ENCODE measurements around the gene TMEM221.
"Not testable (repeated sequence)": the region's sequence is repeated elsewhere in the genome, so short reads cannot be mapped to it uniquely, and the experiment has no call there.

Gene TMEM221

DNA sequence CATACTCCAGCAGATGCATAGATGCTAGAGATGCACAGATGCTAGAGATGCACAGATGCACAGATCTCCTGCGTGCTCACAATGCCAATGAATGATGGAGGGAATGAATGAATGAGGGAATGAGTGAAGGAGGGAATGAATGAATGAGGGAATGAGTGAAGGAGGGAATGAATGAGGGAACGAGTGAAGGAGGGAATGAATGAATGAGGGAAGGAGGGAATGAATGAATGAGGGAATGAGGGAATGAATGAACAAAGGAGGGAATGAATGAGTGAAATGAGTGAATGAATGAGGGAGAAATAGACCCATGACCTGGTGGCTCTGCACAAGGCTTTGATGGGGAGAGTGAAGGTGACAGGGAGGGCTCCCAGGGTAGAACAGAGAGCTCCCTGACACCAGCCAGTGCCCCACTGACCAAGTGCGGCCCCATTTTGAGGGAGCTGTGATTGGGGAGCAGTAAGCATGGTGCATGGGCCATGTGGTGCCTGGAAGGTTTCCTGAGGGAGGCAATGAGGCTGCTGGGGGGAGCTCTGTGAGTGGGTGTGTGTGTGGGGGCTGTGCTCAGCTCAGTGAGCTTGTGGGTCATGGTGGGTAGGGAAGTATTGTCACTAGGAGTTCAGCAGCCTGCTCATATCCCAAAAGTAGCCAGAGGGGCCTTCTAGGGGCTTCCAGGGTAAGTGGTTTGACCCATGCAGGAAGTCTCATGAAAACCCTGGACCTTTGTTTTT is 34.6 kb upstream of the TMEM221 start:
- Mint-ChIP-seq H3K27ac (no peak overlapping the region), H3K4me3 (no peak overlapping the region), H3K27me3 (no peaks in the 10 kb centered on the region), H3K36me3 (ENCODE audit: low read depth) (no peaks in the 10 kb centered on the region), H3K9me3 (no peaks in the 10 kb centered on the region), H3K4me1 (ENCODE audit: low read depth) (peaks cover 8% of the 10 kb centered on the region)
- DNase-seq, result no peak

DNA sequence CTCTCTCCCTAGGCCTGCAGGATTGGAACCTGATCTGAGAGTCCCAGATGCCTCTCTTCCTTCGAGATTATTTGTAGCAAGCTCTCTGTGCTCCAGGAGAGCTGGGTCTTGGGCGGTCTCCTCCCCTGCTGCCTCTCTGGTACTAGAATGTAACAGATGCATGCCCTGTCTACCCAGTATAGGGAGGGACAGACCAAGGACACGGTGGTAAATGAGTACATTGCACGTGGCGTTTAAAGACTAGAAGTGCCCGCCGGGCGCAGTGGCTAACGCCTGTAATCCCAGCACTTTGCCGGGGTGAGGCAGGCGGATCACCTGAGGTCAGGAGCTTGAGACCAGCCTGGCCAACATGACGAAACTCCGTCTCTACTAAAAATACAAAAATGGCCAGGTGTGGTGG is 33.5 kb upstream of the TMEM221 start:
- H3K4me1 Mint-ChIP-seq (ENCODE audit: low read depth), result no peaks in the 10 kb centered on the region
- DNase-seq, result no peak
- H3K27ac Mint-ChIP-seq, result no peak overlapping the region
- H3K9me3 Mint-ChIP-seq, result no peaks in the 10 kb centered on the region
- H3K27me3 Mint-ChIP-seq, result no peaks in the 10 kb centered on the region
- no peak overlapping the region for H3K4me3 Mint-ChIP-seq
- H3K36me3 Mint-ChIP-seq (ENCODE audit: low read depth), result no peaks in the 10 kb centered on the region

DNA sequence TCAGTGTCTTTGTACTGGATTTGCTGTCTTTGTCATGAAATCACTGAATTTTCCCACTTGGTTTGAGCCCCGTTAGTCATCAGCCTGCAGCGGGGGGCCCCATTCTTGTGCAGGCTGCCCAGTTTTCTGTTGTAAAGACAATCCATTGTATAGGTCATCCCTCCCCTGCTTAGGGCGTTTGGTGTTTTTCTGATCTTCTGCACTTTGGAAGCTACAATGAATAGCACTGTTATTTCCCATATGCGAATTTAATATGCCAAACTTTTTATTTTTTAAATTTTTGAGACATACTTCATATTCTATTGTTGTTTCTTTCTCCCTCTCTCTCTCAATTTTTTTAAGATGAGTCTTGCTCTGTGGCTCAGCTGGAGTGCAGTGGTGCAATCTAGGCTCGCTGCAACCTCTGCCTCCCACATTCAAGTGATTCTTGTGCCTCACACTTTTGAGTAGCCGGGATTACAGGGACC is 30.9 kb upstream of the TMEM221 start:
- no peak for DNase-seq
- H3K4me3 Mint-ChIP-seq, result no peak overlapping the region
- H3K9me3 Mint-ChIP-seq, result no peaks in the 10 kb centered on the region
- H3K27me3 Mint-ChIP-seq, result no peaks in the 10 kb centered on the region
- no peak overlapping the region for H3K27ac Mint-ChIP-seq
- H3K4me1 Mint-ChIP-seq (ENCODE audit: low read depth), result no peaks in the 10 kb centered on the region
- H3K36me3 Mint-ChIP-seq (ENCODE audit: low read depth), result no peaks in the 10 kb centered on the region

DNA sequence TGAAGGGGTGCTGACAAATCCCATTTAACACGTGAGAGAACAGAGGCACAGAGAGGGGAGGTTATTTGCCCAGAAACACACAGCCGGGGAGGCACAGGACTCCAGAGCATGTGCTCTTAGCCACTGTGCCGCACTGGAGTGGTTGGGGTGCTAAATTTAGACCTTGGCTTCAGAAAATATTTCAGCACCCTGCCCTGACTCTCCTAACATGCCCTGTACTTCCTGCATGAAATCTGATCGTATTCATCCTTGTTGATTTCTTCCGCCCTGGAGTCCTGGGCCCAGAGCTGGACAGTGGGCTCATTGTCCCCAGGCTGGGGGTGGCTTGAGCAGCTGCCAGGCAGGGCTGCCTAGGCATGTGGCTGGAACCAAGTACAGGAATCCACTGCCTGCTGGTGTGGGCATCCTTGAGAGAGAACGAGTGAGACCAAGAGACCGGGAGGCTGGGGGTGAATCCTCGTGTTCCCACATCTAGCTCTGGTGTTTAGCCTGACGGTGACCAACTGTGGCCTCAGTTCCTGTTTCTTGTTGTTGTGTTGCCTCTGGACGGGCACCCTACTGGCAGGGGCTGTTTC is 27.2 kb upstream of the TMEM221 start:
- H3K27me3 Mint-ChIP-seq, result no peaks in the 10 kb centered on the region
- H3K4me1 Mint-ChIP-seq (ENCODE audit: low read depth), result peaks cover 15% of the 10 kb centered on the region
- no peaks in the 10 kb centered on the region for H3K36me3 Mint-ChIP-seq (ENCODE audit: low read depth)
- no peak for DNase-seq
- H3K27ac Mint-ChIP-seq, result no peak overlapping the region
- no peaks in the 10 kb centered on the region for H3K9me3 Mint-ChIP-seq
- H3K4me3 Mint-ChIP-seq, result no peak overlapping the region

DNA sequence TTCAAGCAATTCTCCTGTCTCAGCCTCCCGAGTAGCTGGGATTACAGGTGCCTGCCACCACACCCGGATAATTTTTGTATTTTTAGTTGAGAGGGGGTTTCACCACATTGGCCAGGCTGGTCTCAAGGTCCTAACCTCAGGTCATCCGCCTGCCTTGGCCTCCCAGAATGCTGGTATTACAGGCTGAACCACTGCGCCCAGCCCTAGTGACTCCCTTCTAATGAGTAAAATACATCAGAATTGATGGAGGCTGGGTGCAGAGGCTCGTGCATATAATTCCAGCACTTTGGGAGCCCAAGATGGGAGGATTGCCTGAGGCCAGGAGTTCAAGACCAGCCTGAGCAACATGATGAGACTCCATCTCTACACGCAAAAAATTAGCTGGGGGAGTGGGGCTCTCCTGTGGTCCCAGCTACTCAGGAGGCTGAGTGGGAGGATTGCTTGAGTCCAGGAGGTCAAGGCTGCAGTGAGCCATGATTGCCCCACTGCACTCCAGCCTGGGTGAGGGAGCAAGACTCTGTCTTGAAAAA is 26.6 kb upstream of the TMEM221 start:
- H3K36me3 Mint-ChIP-seq (ENCODE audit: low read depth); H3K4me3 Mint-ChIP-seq; DNase-seq; H3K27me3 Mint-ChIP-seq; H3K9me3 Mint-ChIP-seq; H3K27ac Mint-ChIP-seq: not testable (repeated sequence)
- H3K4me1 Mint-ChIP-seq (ENCODE audit: low read depth), result peaks cover 15% of the 10 kb centered on the region

DNA sequence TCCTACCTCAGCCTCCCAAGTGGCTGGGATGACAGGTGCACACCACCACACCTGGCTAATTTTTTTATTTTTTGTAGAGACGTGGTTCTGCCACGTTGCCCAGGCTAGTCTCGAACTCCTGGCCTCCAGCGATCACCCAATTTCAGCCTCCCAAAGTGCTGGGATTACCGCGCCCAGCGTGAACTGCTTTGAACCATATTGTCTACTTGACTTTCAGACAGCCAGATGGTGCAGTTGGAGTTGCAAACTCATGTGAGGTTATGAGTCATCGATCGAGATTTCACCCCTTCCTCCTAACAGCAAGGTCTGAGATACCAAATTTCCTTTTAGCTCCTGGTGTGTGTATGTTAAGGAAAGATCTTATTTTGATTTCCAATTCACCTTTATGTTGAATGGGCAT is 24.6 kb upstream of the TMEM221 start:
- no peak for DNase-seq
- Mint-ChIP-seq H3K4me1 (ENCODE audit: low read depth) (peaks cover 28% of the 10 kb centered on the region), H3K27me3 (no peaks in the 10 kb centered on the region), H3K9me3 (no peaks in the 10 kb centered on the region), H3K27ac (peak overlapping the region; percentile 36), H3K4me3 (no peak overlapping the region), H3K36me3 (ENCODE audit: low read depth) (no peaks in the 10 kb centered on the region)

DNA sequence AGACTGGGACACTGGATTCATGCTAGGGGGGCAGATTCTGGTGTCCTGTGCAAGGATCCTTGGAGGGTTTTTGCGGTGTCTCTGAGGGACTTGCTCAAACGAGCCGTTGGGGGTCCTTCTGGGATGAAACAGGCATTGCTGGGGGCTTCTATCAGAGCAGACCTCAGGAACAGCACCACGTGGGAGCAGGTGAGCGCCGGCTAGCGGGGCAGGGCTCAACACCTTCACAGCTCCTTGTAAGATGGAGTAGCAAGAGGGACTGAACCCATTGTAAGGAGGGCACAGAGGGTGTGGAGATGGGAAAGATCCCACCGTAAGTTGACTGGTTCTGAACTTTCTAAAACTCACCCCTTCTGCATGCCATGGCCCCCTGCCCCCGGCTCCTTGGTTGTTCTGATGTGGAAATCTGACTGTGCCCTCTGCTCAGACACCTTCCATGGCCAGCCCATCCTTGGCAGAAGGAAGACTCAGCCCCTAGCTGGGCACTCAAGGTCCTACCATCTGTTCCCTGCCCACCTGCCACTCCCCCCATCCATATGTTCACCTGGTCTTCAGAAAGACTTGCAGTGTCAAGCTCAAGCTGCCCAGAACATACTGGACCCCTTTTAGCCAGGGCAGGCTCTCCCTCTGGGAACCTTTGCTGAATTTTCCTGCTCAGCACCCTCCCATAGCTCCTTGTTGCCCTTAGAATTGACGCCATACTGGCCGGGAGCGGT is 23.1 kb upstream of the TMEM221 start:
- Mint-ChIP-seq H3K27ac (no peak overlapping the region), H3K27me3 (no peaks in the 10 kb centered on the region), H3K4me3 (peak overlapping the region; percentile 80), H3K4me1 (ENCODE audit: low read depth) (peaks cover 28% of the 10 kb centered on the region), H3K36me3 (ENCODE audit: low read depth) (no peaks in the 10 kb centered on the region), H3K9me3 (no peaks in the 10 kb centered on the region)
- no peak for DNase-seq

DNA sequence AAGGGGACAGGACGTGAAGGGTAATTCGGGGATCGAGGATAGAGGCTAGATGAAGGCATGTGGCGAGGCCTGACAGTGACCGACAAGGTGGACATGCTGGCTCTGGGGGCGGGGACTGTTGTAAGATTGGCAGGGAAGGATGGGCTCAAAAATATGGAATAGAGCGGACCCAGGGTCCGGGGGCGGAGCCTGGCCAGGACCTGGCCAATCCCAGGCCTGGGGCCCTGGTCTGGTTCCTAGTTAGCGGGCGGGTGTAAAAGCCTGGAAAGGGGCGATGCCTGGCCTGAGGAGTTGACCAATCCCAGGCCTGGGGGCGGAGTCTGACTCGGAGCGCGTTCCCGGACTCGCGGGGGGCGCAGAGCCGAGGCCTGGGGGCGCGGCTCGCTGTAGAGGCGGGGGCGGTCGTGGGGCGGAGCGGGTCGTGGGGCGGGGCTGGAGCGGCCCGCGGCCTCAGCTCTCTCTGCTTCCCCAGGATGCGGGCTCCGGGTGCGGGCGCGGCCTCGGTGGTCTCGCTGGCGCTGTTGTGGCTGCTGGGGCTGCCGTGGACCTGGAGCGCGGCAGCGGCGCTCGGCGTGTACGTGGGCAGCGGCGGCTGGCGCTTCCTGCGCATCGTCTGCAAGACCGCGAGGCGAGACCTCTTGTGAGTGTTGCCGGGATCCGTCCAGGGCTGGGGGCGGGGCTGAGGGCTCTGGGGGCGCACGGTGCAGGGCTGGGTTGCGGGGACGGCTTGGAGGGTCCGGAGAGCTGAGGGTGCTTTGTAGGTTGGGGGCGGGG is 21.8 kb upstream of the TMEM221 start, which contains the start of gene SLC27A1:
Gene SLC27A1 (plus strand): TSS at position 457 of the 774 bp plus-strand sequence. CDS start 17 bp downstream, at position 474.
- Mint-ChIP-seq H3K4me1 (ENCODE audit: low read depth) (peaks cover 32% of the 10 kb centered on the region), H3K4me3 (peak within 1 kb of the TSS; percentile 80)

DNA sequence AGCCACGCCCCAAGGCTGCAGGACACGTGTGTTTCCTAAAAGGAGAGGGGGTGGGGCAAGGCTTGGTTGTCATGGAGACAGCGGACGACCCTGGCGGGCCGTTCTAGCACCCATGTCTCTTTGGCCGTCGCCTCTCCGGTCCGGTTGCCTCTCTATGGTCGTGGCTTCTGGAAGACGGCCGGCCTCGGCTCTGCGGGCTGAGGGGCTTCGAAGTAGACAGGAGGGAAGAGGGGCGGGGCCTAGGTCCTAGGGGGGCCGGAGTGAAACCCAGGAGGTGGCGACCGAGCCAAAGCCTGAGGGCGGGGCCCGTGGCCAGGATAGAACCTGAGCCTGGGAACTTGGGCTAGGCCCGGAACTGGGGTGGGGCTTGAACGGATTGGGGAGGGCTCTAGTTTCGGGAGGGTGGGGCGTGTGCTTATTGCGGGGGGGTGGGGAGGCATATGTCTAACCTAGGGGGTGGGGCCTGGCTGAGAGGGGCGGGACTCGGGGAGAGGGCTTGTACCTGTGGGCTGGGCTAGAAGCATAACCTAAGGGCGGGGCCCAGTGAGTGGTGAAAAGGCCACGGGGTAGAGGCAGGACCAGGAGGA is 21.1 kb upstream of the TMEM221 start:
- Mint-ChIP-seq H3K4me3 (peak overlapping the region; percentile 80), H3K27ac (peak overlapping the region; percentile 92)

More for the DNA sequence above, 21.8 kb upstream of the TMEM221 start, which contains the start of gene SLC27A1:
- no peaks in the 10 kb centered on the region for H3K9me3 Mint-ChIP-seq
- no peaks in the 10 kb centered on the region for H3K36me3 Mint-ChIP-seq (ENCODE audit: low read depth)
- no peaks in the 10 kb centered on the region for H3K27me3 Mint-ChIP-seq
- peak within 1 kb of the TSS; percentile 92 for H3K27ac Mint-ChIP-seq
- peak; percentile 92 for DNase-seq

DNA sequence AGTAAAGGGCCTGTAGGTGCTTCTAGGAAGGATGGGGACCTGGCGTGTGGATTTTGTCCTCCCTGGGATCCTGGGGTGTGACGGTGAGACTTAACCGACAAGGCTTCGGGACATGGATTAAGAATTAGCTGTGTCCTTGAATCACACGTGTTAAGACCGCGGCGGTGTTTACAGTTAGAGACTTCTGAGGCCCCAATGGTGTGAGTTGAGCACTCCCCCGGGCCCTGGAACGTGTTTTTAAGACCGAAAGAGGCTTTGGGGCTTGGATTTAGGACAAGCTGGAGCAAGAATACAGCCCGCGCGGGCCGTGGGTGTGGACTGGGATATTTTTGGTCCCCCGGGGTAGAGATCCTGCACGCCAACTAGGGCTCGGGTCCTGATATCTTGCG is 20.6 kb upstream of the TMEM221 start:
- peaks cover 32% of the 10 kb centered on the region for H3K4me1 Mint-ChIP-seq (ENCODE audit: low read depth)
- H3K4me3 Mint-ChIP-seq, result peak overlapping the region; percentile 80
- peak overlapping the region; percentile 92 for H3K27ac Mint-ChIP-seq
- no peaks in the 10 kb centered on the region for H3K9me3 Mint-ChIP-seq
- H3K27me3 Mint-ChIP-seq, result no peaks in the 10 kb centered on the region
- DNase-seq, result peak; percentile 56
- H3K36me3 Mint-ChIP-seq (ENCODE audit: low read depth), result no peaks in the 10 kb centered on the region

More for the DNA sequence above, 21.1 kb upstream of the TMEM221 start:
- DNase-seq, result peak; percentile 90
- no peaks in the 10 kb centered on the region for H3K36me3 Mint-ChIP-seq (ENCODE audit: low read depth)
- peaks cover 32% of the 10 kb centered on the region for H3K4me1 Mint-ChIP-seq (ENCODE audit: low read depth)
- H3K27me3 Mint-ChIP-seq, result no peaks in the 10 kb centered on the region
- no peaks in the 10 kb centered on the region for H3K9me3 Mint-ChIP-seq

DNA sequence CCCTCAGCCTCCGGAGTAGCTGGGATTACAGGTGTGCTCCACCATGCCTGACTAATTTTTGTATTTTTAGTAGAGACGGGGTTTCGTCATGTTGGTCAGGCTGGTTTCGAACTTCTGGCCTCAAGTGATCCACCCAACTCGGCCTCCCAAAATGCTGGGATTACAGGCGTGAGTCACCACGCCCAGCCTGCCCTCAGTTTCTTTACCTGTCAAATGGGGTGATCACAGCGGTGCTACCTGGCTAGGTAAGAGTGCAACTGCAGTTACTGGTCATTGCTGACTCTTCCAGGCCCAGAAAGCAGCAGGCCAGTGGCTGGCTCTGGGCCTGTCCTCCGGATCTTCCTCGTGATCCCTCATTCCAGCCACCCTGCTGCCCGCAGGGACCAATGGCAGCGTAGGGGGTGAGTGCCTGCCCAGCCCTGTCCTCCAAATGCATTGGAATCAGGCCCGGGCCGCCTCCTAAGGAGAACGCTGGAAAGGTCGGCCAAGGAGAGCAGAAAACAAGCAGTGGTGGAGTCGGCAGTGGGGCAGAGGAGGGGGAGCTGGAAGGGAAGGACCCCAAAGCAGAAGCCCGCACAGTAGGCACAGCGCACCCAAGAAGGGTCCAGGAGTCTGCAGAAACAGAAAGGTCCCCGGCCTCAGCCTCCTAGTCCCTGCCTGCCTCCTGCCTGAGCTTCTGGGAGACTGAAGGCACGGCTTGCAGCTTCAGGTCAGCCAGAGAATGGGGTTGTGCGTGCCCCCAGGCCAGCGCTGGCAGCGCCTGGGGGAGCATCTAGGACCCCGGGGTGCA is 20.0 kb upstream of the TMEM221 start:
- peak overlapping the region; percentile 92 for H3K27ac Mint-ChIP-seq
- DNase-seq, result no peak
- H3K27me3 Mint-ChIP-seq, result no peaks in the 10 kb centered on the region
- peak overlapping the region; percentile 80 for H3K4me3 Mint-ChIP-seq
- peaks cover 32% of the 10 kb centered on the region for H3K4me1 Mint-ChIP-seq (ENCODE audit: low read depth)
- H3K9me3 Mint-ChIP-seq, result no peaks in the 10 kb centered on the region
- no peaks in the 10 kb centered on the region for H3K36me3 Mint-ChIP-seq (ENCODE audit: low read depth)

DNA sequence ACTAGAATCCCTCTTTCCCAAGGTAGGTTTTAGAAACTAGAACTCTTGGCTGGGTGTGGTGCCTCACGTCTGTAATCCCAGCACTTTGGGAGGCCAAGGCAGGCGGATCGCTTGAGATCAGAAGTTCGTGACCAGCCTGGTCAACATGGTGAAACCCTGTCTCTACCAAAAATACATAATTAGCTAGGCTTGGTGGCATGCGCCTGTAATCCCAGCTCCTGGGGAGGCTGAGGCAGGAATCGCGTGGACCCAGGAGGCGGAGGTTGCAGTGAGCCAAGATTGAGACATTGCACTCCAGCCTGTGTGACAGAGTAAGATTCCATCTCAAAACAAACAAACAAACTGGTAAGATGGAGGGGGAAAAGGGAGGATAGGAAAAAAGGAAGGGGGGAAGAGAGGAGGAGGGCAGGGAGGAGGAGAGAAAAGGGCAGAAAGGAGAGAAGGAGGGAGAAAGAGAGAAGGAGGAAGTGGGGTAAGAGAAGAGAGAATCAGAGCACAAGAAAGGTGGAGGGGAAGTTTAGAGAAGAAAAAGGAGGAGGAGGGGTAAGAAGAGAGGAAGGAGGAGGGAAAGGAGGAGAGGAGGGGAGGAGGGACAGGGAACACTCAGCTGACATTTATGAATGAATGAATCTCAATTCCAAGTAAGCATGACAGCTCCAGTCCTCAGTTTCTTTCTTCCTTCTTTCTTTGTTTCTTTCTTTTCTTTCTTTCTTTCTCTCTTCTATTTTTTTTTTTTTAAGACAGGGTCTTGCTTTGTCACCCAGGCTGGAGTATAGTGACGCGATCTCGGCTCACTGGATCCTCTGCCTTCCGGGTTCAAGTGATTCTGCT is 19.2 kb upstream of the TMEM221 start:
- no peak overlapping the region for H3K4me3 Mint-ChIP-seq
- H3K27me3 Mint-ChIP-seq, result no peaks in the 10 kb centered on the region
- H3K27ac Mint-ChIP-seq, result peak overlapping the region; percentile 18
- no peaks in the 10 kb centered on the region for H3K36me3 Mint-ChIP-seq (ENCODE audit: low read depth)
- H3K9me3 Mint-ChIP-seq, result no peaks in the 10 kb centered on the region
- DNase-seq, result no peak
- H3K4me1 Mint-ChIP-seq (ENCODE audit: low read depth), result peaks cover 24% of the 10 kb centered on the region

DNA sequence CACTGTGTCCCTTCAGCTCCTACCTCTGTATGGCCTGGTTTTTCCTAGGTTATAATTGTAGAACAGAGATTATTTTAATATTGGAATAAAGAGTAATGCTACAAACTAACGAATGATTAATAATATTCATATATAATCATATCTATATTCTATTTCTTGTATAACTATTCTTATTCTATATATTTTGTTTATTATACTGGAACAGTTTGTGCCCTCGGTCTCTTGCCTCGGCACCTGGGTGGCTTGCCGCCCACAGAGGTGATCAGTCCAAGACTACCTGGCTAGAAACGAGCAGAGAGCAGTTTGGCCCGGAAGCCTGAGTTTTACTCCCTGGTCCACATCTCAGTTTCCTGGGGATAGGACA is 18.0 kb upstream of the TMEM221 start:
- H3K27me3 Mint-ChIP-seq, result no peaks in the 10 kb centered on the region
- DNase-seq, result no peak
- H3K4me1 Mint-ChIP-seq (ENCODE audit: low read depth), result peaks cover 23% of the 10 kb centered on the region
- H3K27ac Mint-ChIP-seq, result no peak overlapping the region
- no peaks in the 10 kb centered on the region for H3K36me3 Mint-ChIP-seq (ENCODE audit: low read depth)
- no peak overlapping the region for H3K4me3 Mint-ChIP-seq
- H3K9me3 Mint-ChIP-seq, result no peaks in the 10 kb centered on the region
